ENCODE measurements around the gene GREB1. TPM values are rescaled to one million over a fixed set of nuclear protein-coding genes. Genes with fewer than 3 reads are reported as not detected.

The GREB1 gene
- total RNA-seq, 1 experiment from 2014 or later, result 6.2 TPM

GRCh38 chr2:11577101-11577883 lies 43.4 kb downstream of the GREB1 start:
- no peak for TF ChIP-seq FOSL1 (IDR thresholded peaks at IDR 0.05; ENCODE audit: low read depth)
- no peak for TF ChIP-seq SIN3A (IDR thresholded peaks at IDR 0.05; ENCODE audit: low read depth)
- TF ChIP-seq EGR1 (IDR thresholded peaks at IDR 0.05; ENCODE audit: low read depth), result no peak
- no peak for TF ChIP-seq MAX (IDR thresholded peaks at IDR 0.05)
- no peak for TF ChIP-seq ZBTB33 (IDR thresholded peaks at IDR 0.05; ENCODE audit: extremely low read depth, insufficient replicate concordance, low read length)
- no peak for TF ChIP-seq POLR2A (IDR thresholded peaks at IDR 0.05; ENCODE audit: borderline replicate concordance, extremely low read depth, insufficient read depth, insufficient read length)
- no peak for TF ChIP-seq TCF7L2 (IDR thresholded peaks at IDR 0.05; ENCODE audit: borderline replicate concordance, extremely low read depth, insufficient read depth, insufficient read length)
- TF ChIP-seq ATF3 (IDR thresholded peaks at IDR 0.05), result no peak
- no peak for TF ChIP-seq RAD21 (IDR thresholded peaks at IDR 0.05; ENCODE audit: low read depth)
- TF ChIP-seq YY1 (IDR thresholded peaks at IDR 0.05; ENCODE audit: extremely low read depth, insufficient replicate concordance, low read depth, low read length), result no peak
- TF ChIP-seq EZH2phosphoT487 (IDR thresholded peaks at IDR 0.05; ENCODE audit: borderline replicate concordance), result no peak
- no peak overlapping the region for H3K4me2 ChIP-seq (ENCODE audit: low read length)
- no peaks in the 10 kb centered on the region for H3K79me2 ChIP-seq (ENCODE audit: insufficient read depth, low read length)
- intact Hi-C loops (cut with micrococcal nuclease), result no loop called here
- peaks cover 0 to 10% of the 10 kb centered on the region in 2 experiments; a peak in 1 of 4 replicates for H3K4me1 ChIP-seq (ENCODE audit: control insufficient read depth in 1 of 2, insufficient read depth in 2 of 2, low read length in 2 of 2)
- H3K9me3 ChIP-seq (ENCODE audit: control insufficient read depth in 1 of 2, insufficient read depth in 1 of 2, low read depth in 1 of 2, low read length in 2 of 2), result no peaks in the 10 kb centered on the region
- ChIA-PET RAD21 (ENCODE audit: low non-redundant PET in 1 of 2, low total read pairs in 2 of 2, uncharacterized antibody in 2 of 2, unreplicated experiment in 2 of 2) (no interaction called here), POLR2A (no interaction called here), CTCF (no interaction called here)
- no peak overlapping the region for H3K9ac ChIP-seq (ENCODE audit: low read length)
- no peak overlapping the region for H3K4me3 ChIP-seq (replicated peaks in 1 of 2; ENCODE audit: low read depth in 1 of 2, low read length in 2 of 2)
- no peak overlapping the region for H3K27ac ChIP-seq (ENCODE audit: low read depth, low read length)
- no peak overlapping the region for H2AFZ ChIP-seq (ENCODE audit: low read depth, low read length, poor library complexity, severe bottlenecking)
- ATAC-seq (no peak), DNase-seq (ENCODE audit: low read depth, low spot score) (no peak)
- H4K20me1 ChIP-seq (ENCODE audit: insufficient read depth), result no peaks in the 10 kb centered on the region
- no peaks in the 10 kb centered on the region for H3K27me3 ChIP-seq (ENCODE audit: insufficient read depth, low read length)
- H3K9me2 ChIP-seq (ENCODE audit: insufficient read depth), result no peaks in the 10 kb centered on the region
- no TSS peak for BruUV-seq (replicated peaks)
- no peaks in the 10 kb centered on the region for H3K36me3 ChIP-seq (ENCODE audit: control insufficient read depth in 1 of 2, insufficient read depth in 2 of 2, low read length in 2 of 2)
